Smooth muscle cell (in vitro differentiated cells): ENCODE results near the gene MSH5. TPM values are rescaled to one million over a fixed set of nuclear protein-coding genes. Genes with fewer than 3 reads are reported as not detected.
A peak's percentile ranks its signal among the peaks of the same experiment; 100 is the strongest.

Experiments
- DNase-seq: peaks from one replicate; lab custom pipeline; 2025; ENCODE audit not compliant: unreplicated experiment; lab: John Stamatoyannopoulos, UW
- H2AFZ ChIP-seq: fragments of 200-600 bp; sonication (generic); 2 replicates; pipeline ENCODE4 v1.6.0; 2016; ENCODE audit warnings: antibody characterized with exemption, low read depth, mild to moderate bottlenecking
- H3F3A ChIP-seq: fragments of 200-600 bp; sonication (generic); 2 replicates; pipeline ENCODE4 v1.6.0; 2017; ENCODE audit warnings: antibody characterized with exemption, low read depth
- H3K27ac ChIP-seq: fragments of 200-600 bp; sonication (generic); 2 replicates; pipeline ENCODE4 v1.5.1; 2016; ENCODE audit warnings: low read depth, mild to moderate bottlenecking
- H3K27me3 ChIP-seq: fragments of 200-600 bp; sonication (generic); 2 replicates; pipeline ENCODE4 v1.6.1; 2016; ENCODE audit warnings: low read depth, mild to moderate bottlenecking
- H3K36me3 ChIP-seq: fragments of 200-600 bp; sonication (generic); 2 replicates; pipeline ENCODE4 v1.5.1; 2016; ENCODE audit warnings: low read depth
- H3K4me1 ChIP-seq: fragments of 200-600 bp; sonication (generic); 2 replicates; pipeline ENCODE4 v1.5.1; 2016; ENCODE audit warnings: low read depth
- H3K4me2 ChIP-seq: fragments of 200-600 bp; sonication (generic); 2 replicates; pipeline ENCODE4 v1.6.0; 2016; ENCODE audit warnings: mild to moderate bottlenecking
- H3K4me3 ChIP-seq: fragments of 200-600 bp; sonication (generic); 2 replicates; pipeline ENCODE4 v1.5.1; 2016; ENCODE audit warnings: mild to moderate bottlenecking
- H3K79me2 ChIP-seq: fragments of 200-600 bp; sonication (generic); 2 replicates; pipeline ENCODE4 v1.6.0; 2016; ENCODE audit warnings: low read depth, mild to moderate bottlenecking
- H3K9ac ChIP-seq: fragments of 200-600 bp; sonication (generic); 2 replicates; pipeline ENCODE4 v1.6.0; 2016; ENCODE audit warnings: low read depth
- H3K9me3 ChIP-seq: fragments of 200-600 bp; sonication (generic); replicated peaks from 2 replicates; pipeline ENCODE4 v1.5.1; 2016; ENCODE audit warnings: low read depth
- H4K20me1 ChIP-seq: fragments of 200-600 bp; sonication (generic); 2 replicates; pipeline ENCODE4 v1.6.0; 2016; ENCODE audit warnings: low read depth
- WGBS: methylation state at CpG from one replicate; pipeline ENCODE4 v1.1.7; 2016; ENCODE audit warnings: low lambda C conversion rate; 5-methylcytosine and 5-hydroxymethylcytosine counted together
- polyA plus RNA-seq: library from polyadenylated mRNA; unstranded; fragments of >200 nt; fragmentation: Nextera tagmentation; extraction: Ambion mirVana; gene quantifications from 2 replicates; pipeline ENCODE4 v1.2.1, GENCODE V29; 2016
- total RNA-seq: library from RNA; depleted of rRNA; stranded (reverse); fragments of >200 nt; gene quantifications from 2 replicates; pipeline ENCODE4 v1.2.3, GENCODE V29; 2014
- TF ChIP-seq, protein P1 (sequence below): fragments of 200-600 bp; sonication (generic); IDR thresholded peaks from 2 replicates; pipeline ENCODE4 v1.5.1; 2017; ENCODE audit warnings: borderline replicate concordance, mild to moderate bottlenecking, antibody characterized with exemption; ENCODE audit not compliant: insufficient read depth, poor library complexity, severe bottlenecking

Gene MSH5
- total and polyA plus RNA-seq, 2 experiments from 2014 or later, result 4.7 to 10.6 TPM

DNA sequence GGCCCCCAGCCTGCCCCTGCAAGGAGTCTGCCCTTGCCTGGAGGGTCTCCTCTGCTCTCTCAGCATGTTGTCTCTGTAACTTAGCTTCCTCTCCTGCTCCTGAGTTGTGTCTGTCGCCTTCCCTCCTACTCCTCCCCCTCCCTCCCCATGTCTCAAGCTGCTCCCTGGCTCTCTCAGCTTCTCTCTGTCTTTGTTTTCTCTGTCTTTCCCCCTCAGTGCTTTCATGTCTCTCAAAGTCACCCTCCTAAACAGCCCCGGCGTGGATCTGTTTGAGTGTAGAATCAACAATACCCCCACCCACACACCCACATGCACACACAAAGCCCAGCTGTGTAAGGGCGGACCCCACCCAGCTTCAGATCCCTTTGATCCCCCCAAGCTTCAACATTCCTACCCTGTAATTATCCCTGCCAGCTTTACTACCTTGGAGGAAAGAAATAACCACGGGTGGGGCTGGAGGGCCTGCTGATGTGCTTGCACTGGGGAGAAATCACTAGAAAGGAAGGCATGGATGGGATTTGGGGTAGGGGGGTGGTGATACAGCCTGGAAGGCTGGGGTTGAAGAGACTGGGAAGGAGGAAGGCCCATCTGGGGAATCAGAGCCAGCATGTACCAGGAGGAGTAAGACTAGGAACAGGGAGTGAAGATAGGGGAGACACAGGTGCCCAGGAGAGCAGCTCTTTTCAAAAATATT, 25.7 kb upstream of the MSH5 start:
- no peaks in the 10 kb centered on the region for H3K79me2 ChIP-seq
- H3K27me3 ChIP-seq, result no peaks in the 10 kb centered on the region
- no peaks in the 10 kb centered on the region for H3F3A ChIP-seq
- no peak for DNase-seq
- H3K4me2 ChIP-seq, result peak overlapping the region; percentile 34
- peaks cover 21% of the 10 kb centered on the region for H3K4me1 ChIP-seq
- H3K36me3 ChIP-seq, result no peaks in the 10 kb centered on the region
- H3K27ac ChIP-seq, result no peak overlapping the region
- WGBS, result 14% methylated on average over 5 of the region's 5 CpGs
- no peaks in the 10 kb centered on the region for H3K9me3 ChIP-seq
- H3K9ac ChIP-seq, result no peak overlapping the region
- H3K4me3 ChIP-seq, result no peak overlapping the region
- no peaks in the 10 kb centered on the region for H4K20me1 ChIP-seq
- peak overlapping the region; percentile 91 for H2AFZ ChIP-seq
- TF ChIP-seq, protein P1, sequence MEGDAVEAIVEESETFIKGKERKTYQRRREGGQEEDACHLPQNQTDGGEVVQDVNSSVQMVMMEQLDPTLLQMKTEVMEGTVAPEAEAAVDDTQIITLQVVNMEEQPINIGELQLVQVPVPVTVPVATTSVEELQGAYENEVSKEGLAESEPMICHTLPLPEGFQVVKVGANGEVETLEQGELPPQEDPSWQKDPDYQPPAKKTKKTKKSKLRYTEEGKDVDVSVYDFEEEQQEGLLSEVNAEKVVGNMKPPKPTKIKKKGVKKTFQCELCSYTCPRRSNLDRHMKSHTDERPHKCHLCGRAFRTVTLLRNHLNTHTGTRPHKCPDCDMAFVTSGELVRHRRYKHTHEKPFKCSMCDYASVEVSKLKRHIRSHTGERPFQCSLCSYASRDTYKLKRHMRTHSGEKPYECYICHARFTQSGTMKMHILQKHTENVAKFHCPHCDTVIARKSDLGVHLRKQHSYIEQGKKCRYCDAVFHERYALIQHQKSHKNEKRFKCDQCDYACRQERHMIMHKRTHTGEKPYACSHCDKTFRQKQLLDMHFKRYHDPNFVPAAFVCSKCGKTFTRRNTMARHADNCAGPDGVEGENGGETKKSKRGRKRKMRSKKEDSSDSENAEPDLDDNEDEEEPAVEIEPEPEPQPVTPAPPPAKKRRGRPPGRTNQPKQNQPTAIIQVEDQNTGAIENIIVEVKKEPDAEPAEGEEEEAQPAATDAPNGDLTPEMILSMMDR, result no peak

DNA sequence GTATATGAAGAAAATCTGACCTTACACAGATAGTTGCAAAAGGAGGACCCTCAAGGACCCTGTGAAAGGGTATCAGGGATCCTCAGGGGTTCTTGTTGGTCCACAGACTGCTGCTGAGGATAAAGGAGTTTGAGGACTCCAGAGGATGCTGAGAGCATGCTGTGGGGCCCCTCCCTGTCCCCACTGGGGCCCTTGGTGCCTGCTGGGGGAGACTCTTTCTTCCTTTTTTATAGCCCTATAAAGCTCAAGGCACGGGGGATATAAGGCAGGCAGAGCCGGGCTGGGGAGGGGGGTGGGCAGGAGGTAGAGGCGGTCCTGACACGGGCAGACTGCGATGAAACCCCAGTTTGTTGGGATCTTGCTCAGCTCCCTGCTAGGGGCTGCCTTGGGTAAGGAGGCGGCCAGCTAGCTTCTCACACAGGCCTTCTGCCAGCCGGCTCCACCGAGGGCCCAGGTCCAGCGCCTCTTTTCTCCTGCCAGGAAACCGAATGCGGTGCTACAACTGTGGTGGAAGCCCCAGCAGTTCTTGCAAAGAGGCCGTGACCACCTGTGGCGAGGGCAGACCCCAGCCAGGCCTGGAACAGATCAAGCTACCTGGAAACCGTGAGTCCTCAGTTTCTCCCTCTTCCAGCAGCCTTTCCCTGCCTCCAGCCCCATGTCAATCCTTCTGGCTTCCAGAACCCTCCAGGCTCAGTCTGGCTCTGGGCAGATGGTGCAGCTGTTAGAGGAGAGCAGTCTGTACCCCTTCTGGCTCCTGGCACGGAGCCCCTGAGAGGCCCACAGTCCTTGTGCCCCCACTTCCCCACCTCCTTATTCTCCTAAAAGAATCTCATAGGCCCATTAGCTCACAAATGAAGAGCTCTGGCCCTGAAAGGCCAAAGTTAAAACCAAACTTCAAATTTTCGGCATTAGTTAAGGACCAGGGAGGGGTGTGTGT, 24.5 kb upstream of the MSH5 start, which contains the start of gene LY6G6D:
LY6G6D (plus strand) TSS at position 327 of the 937 bp plus-strand sequence; CDS start at position 335, 8 bp downstream.
- 66% methylated on average over 15 of the region's 16 CpGs for WGBS
- Histone ChIP-seq H3K9ac (no peak within 1 kb of the TSS), H3K4me2 (peak within 1 kb of the TSS; percentile 34), H3K4me1 (peaks cover 21% of the 10 kb centered on the region), H3F3A (no peaks in the 10 kb centered on the region), H4K20me1 (no peaks in the 10 kb centered on the region), H2AFZ (peak within 1 kb of the TSS; percentile 91), H3K27ac (no peak within 1 kb of the TSS), H3K79me2 (no peaks in the 10 kb centered on the region), H3K36me3 (no peaks in the 10 kb centered on the region), H3K9me3 (no peaks in the 10 kb centered on the region), H3K27me3 (no peaks in the 10 kb centered on the region), H3K4me3 (no peak within 1 kb of the TSS)
- TF ChIP-seq, protein P1, result no peak
- DNase-seq, result no peak

DNA sequence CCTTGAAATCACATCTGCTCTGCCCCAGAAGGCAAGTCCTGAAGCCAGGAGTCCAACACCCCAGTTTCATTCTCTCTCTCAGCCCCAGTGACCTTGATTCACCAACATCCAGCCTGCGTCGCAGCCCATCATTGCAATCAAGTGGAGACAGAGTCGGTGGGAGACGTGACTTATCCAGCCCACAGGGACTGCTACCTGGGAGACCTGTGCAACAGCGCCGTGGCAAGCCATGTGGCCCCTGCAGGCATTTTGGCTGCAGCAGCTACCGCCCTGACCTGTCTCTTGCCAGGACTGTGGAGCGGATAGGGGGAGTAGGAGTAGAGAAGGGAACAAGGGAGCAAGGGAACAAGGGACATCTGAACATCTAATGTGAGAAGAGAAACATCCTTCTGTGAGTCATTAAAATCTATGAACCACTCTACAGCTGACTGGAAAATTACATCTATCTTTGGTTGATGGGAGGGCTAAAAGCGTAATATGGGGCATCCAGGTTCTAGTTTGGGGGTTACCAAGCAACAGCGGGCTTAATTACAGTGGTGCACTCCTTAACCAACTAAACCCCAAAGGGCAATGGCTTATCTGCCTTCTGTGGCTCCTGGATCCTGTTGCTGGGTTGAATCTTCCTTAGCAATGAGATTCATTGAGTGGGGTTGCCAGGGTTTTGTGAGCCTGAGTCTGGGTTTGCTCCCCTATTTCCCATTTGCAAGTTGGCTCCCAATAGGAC, 22.1 kb upstream of the MSH5 start:
- peak overlapping the region; percentile 37 for H3K27ac ChIP-seq
- no peaks in the 10 kb centered on the region for H3F3A ChIP-seq
- H3K4me2 ChIP-seq, result no peak overlapping the region
- no peaks in the 10 kb centered on the region for H3K36me3 ChIP-seq
- H2AFZ ChIP-seq, result no peak overlapping the region
- H4K20me1 ChIP-seq, result no peaks in the 10 kb centered on the region
- no peak overlapping the region for H3K9ac ChIP-seq
- no peak for DNase-seq
- TF ChIP-seq, protein P1, result no peak
- no peaks in the 10 kb centered on the region for H3K9me3 ChIP-seq
- H3K4me1 ChIP-seq, result peaks cover 21% of the 10 kb centered on the region
- H3K79me2 ChIP-seq, result no peaks in the 10 kb centered on the region
- no peaks in the 10 kb centered on the region for H3K27me3 ChIP-seq
- H3K4me3 ChIP-seq, result no peak overlapping the region
- 57% methylated on average over 10 of the region's 10 CpGs for whole genome bisulfite sequencing
